UCSD-AML1 (cell line): ENCODE measurements around the gene SIK3.

ENCODE experiments used
- DNase-seq: peaks from one replicate; lab custom pipeline; 2025; ENCODE audit not compliant: unreplicated experiment; lab: John Stamatoyannopoulos, UW

SIK3 gene

DNA sequence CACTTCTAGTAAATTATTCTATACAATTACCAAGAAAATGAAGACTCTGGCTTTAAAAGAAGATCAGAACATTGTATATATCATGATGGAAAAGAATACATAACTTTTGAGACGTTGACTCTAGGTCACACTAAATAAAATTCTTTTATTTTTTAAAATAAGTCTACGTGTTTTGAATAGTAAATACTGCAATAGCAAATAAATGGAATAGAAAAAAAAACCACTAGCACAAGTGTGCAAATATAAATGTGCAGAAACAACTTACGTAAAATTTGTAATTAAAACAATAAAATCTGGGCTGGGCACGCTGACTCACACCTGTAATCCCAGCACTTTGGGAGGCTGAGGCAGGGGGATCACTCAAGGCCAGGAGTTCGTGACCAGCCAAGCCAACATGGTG is 17.9 kb downstream of the SIK3 start:
- no peak for DNase-seq

DNA sequence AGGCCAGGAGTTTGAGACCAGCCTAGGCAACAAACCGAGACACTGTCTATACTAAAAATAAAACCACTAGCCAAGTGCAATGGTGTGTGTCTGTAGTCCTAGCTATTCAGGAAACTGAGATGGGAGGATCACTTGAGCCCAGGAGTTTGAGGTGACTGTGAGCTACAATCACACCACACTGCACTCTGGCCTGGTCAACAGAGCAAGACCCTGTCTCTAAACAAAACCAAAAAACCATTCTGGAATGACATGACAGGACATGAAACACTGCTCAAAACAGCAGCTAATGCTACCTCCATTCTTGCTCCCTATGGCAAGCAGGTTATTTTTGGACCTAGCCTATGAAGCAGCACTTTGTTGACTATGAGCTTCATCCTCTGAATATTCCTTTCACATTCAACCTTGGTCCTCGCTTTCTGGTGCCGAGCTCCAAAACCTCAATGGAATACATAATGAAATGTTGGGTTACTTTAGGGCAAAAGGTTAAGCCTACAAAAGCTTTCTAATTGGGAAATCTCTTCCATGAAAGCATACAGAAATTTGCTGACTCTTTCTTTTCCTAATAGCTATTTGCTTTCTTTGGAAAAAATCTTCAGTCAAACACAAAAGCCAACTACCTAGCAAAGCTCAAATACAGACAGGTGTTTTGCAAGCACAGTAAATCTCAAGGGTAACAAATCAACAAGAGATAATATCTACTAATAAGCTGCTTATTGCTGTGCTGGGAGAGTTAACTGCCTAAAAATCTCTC is 21.1 kb downstream of the SIK3 start:
- DNase-seq, result no peak

DNA sequence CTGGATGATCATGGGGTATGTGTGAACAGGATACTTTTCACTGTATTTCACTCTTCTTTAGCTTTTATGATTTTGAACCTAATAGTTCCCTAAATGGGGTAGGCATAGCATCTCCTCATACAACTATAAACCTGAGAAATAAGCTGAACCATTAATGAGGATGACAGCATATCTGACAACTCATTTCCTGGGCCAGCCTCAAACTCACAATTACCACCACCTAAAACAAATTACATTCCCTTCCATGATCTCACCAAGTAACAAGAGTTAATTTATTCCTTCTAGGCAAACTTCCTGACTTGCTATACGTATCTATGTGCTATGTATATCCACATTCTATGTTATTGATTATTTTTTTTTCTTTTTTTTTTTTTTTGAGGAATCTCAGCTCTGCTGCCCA is 23.0 kb downstream of the SIK3 start:
- DNase-seq, result no peak

DNA sequence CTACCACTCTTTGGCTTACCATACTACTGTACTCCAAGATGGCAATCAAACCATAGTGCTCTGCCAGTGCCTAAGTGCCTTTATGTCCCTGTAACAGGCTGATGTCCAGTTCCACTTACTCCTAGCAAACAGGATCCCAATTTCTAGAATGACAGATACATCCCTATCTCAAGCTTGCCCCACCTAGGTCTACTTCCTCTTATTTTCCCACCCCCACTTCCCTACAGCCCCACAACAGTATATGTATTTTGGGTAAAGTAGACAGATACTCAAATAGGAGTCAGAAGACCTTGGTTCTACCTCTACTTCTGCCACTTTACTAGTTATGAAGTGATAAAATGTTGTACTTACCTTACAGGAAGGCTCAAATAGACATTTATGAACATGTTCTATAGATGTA is 24.1 kb downstream of the SIK3 start:
- no peak for DNase-seq

DNA sequence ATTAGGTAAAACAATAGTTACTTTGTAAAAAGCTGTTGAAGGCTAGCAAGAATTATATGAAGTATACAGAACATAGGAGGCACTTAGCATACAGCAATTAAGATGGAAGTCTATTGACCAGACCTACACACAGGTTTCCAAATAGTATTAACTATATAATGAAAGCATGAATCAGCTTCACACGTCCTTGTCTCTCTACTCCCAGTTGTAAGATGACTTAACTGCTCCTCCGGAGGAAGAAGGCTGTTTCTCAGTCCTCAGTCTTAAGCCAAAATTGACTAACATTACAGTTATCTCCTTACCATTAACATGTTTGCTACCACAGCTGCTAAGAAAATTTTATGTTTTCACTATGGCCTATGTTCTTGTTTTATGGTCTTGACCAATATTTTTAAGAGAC is 24.7 kb downstream of the SIK3 start:
- no peak for DNase-seq

DNA sequence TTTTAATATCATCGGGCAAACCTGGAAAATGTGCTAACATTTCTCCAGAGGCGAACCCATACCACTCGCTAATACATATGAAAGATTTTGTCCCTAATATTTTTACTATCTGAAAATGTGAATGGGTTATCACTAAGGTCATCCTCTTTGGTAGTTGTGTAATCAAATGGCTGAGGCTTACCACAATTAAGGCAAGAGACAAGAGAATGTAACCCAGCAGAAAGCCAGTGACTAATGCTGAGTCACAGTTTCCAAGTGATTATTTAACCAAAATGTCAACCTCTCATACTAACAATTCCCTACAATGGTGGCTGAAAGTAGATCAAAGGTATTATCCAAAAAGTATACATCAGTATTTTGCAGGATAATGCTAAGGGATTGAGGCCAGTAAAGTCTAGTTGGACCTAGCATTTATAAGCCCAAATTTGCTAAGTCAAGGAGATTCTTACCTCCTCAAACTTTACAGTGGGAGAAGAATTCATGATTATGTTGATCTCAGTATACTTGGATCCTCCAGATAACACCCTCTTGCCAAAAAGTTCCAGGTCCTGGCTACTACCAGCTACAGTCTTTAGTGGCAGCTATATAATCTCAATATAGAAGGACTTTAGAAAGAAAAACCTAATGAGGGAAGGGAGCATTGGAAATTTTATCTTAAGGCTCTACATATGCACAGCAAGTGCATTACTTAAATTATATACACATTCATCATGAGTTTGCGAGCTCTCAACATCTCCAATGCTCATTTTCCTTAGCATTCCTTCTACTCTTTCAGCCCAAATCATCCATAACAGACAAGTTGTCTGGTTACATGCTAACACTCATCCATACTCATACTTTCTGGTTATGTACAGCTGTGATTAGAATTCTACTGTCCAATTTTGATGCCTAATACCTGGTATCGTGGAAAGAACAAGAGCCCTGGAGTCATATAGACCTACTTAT is 25.4 kb downstream of the SIK3 start:
- no peak for DNase-seq

DNA sequence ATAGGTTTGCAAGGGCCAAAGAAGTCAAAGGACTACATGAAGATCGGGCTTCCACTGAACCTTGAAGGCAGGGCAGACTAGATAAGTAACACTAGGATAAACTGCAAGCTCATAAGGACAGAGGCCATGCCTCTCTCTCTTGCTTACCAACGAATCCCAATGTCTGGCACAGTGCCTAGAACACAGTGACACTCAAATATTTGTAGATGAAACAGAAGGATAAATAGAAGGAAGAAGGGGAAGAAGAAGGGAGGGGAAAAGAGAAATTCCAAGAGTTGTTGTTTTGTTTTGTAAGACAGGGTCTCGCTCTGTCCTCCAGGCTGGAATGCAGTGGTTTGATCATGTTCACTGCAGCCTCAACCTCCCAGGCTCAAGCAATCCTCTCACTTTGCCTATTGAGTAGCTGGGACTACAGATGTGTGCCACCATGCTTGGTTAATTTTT is 26.9 kb downstream of the SIK3 start:
- no peak for DNase-seq

DNA sequence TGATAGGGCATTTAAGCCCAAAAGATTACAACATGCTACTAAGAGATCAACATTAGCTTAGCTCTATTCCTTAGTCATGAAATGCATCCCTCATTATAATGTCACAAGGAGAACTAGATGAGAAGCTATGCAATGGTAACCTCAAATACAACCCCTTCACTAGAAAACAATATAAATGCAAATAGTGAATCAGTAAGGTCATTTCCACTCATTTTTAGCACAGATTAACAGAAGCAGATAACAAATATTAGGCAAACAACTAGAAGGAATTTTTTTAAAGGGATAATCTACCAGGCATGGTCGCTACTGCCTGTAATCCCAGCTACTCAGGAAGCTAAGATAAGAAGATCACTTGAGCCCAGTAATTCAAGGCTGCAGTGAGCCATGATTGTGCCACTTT is 28.2 kb downstream of the SIK3 start:
- no peak for DNase-seq

DNA sequence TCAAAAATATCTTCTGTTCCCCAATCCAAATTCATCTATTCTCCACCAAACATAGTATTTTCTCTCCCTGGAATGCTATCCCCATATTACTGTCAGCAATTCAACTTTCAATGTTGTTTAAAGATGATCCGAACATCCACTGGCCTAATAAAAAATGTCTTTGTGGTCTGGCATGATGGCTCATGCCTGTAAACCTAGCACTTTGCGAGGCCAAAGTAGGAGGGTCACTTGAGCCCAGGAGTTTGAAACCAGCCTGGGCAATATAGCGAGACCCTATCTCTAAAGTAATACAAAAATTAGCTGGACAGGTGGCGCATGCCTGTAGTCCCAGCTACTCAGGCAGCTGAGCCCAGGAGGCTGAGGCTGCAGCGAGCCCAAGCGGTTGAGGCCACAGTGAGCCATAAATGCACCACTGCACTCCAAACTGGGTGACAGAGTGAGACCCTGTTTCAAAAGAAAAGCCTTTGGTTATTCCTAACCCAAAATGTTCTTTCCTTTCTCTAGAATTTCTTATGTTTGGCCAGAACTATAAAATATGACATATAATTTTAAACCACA is 29.8 kb downstream of the SIK3 start:
- no peak for DNase-seq

DNA sequence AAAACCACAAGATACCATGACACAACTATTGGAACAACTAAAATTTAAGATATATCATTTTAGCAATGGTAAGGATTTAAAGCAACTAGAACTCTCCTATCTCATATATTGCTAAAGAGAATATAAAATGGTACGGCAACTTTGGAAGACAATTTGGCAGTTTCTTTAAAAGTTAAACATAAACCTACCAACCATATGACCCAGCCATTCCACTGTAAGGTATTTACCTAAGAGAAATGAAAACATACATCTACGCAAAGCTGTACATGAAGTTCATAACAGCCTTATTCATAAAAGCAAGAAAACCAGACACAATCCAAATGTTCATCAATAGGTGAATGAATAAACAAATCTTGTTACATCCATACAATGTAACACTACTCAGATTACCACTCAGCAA is 31.3 kb downstream of the SIK3 start:
- DNase-seq, result no peak

DNA sequence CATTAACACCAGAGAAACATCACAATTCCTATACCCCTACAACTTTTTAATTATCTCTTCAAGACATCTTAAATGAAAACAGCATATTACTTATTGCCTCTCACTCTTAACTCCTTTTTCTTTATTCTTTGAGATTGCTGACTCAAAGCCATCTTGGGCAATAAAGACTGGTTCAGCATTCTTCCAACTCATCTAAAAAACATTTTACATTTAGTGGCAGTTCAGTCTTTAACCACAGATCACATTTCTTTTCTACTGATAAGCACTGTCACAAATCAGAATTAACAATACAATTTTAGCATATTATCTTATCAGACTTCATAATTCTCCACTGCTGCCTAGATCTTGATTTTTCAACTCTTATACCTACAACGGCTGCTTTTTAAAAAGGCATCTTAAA is 34.0 kb downstream of the SIK3 start:
- DNase-seq, result no peak

DNA sequence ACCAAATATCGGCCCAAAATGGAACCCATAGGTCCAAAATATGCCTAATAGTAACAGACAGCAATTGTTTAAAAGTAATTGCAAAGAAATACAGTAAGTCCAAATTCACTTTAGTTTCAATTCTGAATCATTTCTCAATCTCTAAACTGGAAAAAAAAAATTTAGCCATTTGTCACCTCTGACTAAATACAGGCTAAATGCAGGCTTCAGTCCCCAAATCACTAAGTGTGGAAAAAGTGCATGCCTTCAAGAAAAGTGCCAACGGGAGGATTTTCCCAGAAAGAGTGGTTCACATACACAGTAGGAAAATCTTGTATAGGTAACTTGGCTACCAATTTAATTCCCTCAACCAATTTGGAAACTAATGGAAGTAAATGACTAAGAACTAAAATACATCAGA is 35.7 kb downstream of the SIK3 start:
- no peak for DNase-seq

DNA sequence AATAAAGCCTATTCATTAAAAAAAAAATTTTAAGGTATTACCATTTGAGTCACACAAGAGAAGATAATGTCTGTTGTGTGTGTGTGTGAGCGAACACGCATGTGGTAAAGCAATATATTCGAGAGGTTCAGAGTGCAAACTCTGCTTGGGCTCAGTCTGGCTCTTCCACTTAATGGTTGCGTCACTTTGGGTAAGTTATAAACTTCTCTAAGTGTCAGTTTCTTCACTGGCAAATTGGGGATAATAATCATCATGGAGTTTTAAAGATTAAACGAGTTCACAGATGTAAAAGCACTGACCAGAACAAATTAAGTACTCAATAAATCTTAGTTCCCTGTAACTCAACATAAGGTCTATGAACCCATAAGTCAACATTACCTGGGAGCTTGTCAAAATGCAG is 37.0 kb downstream of the SIK3 start:
- DNase-seq, result no peak

DNA sequence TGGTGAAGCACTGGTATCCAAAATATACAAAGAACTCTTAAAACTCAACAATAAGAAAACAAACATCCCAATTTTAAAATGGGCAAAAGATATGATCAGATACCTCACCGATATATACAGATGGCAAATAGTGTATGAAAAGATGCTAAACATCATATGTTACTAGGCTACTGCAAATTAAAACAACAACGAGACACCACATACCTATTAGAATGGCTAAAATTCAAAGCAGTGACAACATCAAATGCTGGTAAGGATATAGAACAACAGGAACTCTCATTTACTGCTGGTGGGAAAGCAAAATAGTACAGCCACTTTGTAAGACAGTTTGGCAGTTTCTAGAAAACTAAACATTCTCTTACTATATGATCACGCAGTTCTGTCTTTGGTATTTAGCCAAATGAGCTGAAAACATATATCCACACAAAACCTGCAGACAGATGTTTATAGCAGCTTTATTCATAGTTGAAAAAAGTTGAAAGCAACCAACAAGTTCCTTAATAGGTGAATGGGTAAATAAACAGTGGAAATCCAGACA is 38.5 kb downstream of the SIK3 start:
- no peak for DNase-seq

DNA sequence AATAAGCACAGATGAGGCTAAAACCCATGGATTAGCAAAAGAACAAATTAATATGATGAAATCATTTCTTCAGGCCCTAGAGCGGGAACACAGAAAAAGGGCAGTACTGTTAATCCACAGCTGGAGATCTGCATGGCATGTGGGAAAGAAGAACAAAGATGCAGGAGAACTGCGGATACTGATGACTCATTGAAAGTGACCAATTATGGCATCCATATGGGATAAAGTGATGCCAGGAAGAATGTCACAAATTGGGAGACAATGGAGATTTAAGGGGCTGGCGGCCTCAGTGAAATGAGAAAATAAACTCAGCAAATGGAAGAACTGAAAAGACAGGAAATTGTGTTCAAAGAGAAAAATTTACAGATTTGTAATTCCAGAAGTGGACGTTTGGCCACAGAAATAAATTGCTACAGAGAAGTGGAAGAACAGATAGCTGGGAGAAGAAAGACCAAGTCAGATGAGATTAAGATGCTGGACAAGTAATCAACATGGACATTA is 39.4 kb downstream of the SIK3 start:
- no peak for DNase-seq

DNA sequence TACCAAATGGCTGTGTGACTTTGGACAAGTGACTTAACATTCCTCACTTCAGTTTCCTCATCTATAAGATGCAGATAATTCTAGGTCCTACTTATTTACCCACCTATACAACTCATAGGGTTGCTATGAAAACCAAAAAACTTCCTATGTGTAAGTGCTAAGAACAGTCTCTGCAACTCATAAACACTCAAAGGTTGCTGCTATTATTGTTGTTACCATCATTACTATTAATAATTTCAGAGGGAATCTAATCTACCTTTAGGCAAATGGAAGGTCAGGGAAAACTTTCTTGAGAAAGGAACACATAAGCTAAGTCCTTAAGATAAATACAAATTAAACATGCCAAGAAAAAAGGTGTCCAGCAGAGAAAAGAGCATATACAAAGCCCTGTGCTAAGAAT is 40.5 kb downstream of the SIK3 start:
- no peak for DNase-seq

DNA sequence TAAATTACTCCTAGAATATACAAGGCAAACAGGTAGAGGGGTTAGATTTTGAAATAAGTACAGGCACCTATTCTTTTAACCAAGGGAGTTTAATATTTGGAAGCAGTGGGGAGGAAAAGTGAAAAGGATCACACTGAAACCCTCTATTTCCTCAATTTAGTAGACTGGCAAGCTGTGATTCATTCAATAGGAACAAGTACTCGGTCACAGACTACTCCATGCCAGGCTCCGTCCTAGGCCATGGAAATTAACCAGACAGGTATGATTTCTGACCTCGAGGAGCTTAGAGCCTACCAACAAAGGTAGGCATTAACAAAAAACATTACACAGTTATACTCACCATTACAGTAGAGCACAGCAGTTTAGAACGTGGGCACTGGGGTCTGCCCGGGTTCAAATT is 40.9 kb downstream of the SIK3 start:
- no peak for DNase-seq

DNA sequence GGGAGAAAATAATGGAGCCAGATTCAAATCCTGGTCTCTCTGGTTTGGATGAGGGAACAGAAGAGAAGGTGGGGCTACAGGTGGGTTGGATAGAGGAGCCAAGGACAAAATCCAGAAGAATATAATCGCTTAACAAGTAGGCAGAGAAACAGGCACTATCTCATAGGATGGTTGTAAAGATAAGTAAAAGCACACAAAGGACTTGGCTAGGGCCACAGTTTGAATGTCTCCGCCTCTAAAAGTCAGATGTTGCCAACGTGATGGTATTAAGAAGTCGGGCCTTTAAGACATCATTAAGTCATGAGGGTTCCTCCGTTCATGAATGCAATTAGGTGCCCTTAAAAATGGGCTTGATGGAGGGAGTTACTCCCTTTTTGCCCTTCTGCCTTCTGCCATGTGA is 42.8 kb downstream of the SIK3 start:
- no peak for DNase-seq

DNA sequence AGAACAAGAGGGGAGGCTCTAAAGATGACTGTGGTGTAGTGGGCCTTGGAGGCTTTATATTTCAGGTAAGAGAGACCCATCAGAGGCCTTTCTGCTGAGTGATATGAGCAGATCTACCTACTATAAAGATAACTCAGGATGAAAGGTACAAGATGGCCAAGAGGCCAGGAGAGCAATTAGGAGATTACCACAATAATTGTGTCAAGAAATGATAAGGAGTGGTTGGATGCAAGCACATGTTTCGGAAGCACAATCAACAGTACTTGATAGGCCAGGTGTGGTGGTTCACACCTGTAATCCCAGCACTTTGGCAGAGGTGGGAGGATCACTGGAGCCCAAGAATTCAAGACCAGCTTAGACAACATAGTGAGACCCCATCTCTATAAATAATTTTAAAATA is 43.8 kb downstream of the SIK3 start:
- DNase-seq, result no peak

DNA sequence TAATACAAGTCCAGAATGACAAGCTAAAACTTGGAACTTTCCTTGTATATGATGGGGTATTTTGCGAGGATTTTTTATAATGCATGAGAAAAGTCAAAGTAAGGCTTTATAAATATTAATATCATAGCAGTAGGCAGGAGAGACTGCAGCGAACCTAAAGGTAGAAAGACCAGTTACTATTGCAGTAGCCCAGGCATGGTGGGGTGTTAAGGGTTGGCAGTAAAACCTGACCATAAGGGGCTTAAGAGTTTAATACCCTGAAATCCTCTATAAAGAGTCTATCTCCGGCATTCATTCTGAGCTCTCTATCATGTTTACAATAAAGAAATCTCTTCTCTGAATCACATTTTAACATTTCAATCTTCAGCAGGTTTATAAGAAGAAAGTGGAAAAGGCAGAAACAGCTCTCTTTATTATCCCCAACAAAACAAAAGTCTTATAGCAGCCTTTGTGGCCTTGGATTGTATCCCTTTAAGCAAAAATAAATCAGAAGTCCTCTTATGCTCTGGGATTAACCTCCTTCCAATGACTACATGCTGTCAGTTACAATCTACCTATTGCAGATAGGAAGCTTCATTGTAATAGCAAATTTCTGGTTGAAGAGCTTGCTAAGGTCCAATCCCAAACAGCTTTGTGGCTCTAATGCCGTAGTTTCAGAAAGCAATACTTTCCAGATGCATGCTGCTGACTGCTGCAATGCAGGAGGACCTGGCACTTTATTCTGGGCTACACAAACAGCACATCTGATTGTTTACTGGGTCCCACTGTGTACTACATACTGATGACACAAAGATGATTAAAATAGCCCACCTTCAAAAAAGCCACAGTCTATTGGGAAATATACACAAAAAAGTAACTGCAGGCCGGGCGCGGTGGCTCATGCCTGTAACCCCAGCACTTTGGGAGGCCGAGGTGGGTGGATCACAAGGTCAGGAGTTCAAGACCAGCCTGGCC is 45.8 kb downstream of the SIK3 start:
- no peak for DNase-seq
